ENCODE results near the gene CD300LD. TPM values are rescaled to one million over a fixed set of nuclear protein-coding genes. Genes with fewer than 3 reads are reported as not detected.

Gene CD300LD
- total and polyA plus RNA-seq, 2 experiments from 2014 or later: not detected

DNA sequence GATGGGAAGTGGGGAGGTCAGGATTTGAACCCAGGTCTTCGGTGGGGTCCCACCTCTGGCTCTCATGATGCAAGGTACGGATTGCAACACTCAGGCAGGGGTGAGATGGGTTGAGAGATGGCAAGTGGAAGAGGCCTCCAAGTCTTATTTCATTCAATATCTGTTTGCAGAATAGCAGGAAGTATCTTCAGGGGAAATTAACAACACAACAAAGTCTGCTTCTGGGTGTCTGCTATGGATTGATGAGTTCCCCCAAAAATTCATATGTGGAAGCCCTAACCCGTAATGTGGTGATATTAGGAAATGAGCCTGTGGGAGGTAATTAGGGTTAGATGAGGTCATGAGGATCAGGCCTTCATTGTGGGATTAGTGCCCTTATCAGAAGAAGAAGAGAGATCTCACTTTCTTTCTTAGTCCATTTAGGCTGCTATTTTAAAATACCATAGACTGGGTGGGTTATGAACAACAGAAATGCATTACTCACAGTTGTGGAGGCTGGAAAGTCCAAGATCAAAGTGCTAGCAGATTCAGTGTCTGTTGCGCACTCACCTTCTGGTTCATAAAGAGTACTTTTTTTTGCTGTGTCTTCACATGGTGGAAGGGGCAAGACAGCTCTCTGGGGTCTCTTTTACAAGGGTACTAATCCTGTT lies 20.3 kb downstream of the CD300LD start:
- Histone ChIP-seq H3K36me3 (ENCODE audit: insufficient read depth) (no peaks in the 10 kb centered on the region), H3K4me1 (ENCODE audit: insufficient read depth) (no peaks in the 10 kb centered on the region), H3F3A (replicated peaks; ENCODE audit: low read depth) (0 out of 2 replicates have a peak, but pooled peaks cover 3% of the 10 kb centered on the region), H3K9me2 (ENCODE audit: insufficient read depth) (no peaks in the 10 kb centered on the region), H3K27ac (ENCODE audit: low read depth) (no peak overlapping the region), H4K20me1 (replicated peaks; ENCODE audit: insufficient read depth) (no peaks in the 10 kb centered on the region), H2AFZ (no peak overlapping the region), H3K79me2 (replicated peaks; ENCODE audit: insufficient read depth) (no peaks in the 10 kb centered on the region), H3K27me3 (ENCODE audit: insufficient read depth) (no peaks in the 10 kb centered on the region), H3K4me2 (no peak overlapping the region), H3K4me3 (no peak overlapping the region)
- Mint-ChIP-seq H3K4me3 (no peak overlapping the region), H3K36me3 (ENCODE audit: low read depth) (no peaks in the 10 kb centered on the region; the same call in 2 of the 3 replicates), H3K4me1 (peaks cover 5% of the 10 kb centered on the region; the same call in 1 of the 3 replicates), H3K9me3 (no peaks in the 10 kb centered on the region; the same call in 2 of the 3 replicates), H3K27me3 (ENCODE audit: insufficient read depth, low read depth, poor library complexity) (peaks cover 2% of the 10 kb centered on the region), H3K27ac (no peak overlapping the region)
- DNase-seq (ENCODE audit: low spot score) (no peak), ATAC-seq (no peak)
- TF ChIP-seq NANOG (IDR thresholded peaks at IDR 0.05; ENCODE audit: borderline replicate concordance) (no peak), EZH2phosphoT487 (IDR thresholded peaks at IDR 0.05; ENCODE audit: unreplicated experiment) (no peak), STAT1 (IDR thresholded peaks at IDR 0.05; ENCODE audit: unreplicated experiment) (no peak), ZNF331 (CRISPR knock-in tag; IDR thresholded peaks at IDR 0.05; ENCODE audit: low read depth) (no peak), CREB1 (CRISPR knock-in tag; IDR thresholded peaks at IDR 0.05; ENCODE audit: low read depth) (no peak), ZNF114 (CRISPR knock-in tag; IDR thresholded peaks at IDR 0.05) (no peak), EZH2 (IDR thresholded peaks at IDR 0.05; ENCODE audit: low read depth, unreplicated experiment) (no peak), POLR2AphosphoS5 (IDR thresholded peaks at IDR 0.05; ENCODE audit: low read depth) (no peak), JUNB (IDR thresholded peaks at IDR 0.05; ENCODE audit: unreplicated experiment) (no peak)
- TF ChIP-seq, protein P1, sequence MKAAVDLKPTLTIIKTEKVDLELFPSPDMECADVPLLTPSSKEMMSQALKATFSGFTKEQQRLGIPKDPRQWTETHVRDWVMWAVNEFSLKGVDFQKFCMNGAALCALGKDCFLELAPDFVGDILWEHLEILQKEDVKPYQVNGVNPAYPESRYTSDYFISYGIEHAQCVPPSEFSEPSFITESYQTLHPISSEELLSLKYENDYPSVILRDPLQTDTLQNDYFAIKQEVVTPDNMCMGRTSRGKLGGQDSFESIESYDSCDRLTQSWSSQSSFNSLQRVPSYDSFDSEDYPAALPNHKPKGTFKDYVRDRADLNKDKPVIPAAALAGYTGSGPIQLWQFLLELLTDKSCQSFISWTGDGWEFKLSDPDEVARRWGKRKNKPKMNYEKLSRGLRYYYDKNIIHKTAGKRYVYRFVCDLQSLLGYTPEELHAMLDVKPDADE (IDR thresholded peaks at IDR 0.05): no peak
- TF ChIP-seq, protein P2, sequence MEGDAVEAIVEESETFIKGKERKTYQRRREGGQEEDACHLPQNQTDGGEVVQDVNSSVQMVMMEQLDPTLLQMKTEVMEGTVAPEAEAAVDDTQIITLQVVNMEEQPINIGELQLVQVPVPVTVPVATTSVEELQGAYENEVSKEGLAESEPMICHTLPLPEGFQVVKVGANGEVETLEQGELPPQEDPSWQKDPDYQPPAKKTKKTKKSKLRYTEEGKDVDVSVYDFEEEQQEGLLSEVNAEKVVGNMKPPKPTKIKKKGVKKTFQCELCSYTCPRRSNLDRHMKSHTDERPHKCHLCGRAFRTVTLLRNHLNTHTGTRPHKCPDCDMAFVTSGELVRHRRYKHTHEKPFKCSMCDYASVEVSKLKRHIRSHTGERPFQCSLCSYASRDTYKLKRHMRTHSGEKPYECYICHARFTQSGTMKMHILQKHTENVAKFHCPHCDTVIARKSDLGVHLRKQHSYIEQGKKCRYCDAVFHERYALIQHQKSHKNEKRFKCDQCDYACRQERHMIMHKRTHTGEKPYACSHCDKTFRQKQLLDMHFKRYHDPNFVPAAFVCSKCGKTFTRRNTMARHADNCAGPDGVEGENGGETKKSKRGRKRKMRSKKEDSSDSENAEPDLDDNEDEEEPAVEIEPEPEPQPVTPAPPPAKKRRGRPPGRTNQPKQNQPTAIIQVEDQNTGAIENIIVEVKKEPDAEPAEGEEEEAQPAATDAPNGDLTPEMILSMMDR (conservative IDR thresholded peaks at IDR 0.05; ENCODE audit: low read depth in 2 of 2): no peak
- TF ChIP-seq, protein P3, sequence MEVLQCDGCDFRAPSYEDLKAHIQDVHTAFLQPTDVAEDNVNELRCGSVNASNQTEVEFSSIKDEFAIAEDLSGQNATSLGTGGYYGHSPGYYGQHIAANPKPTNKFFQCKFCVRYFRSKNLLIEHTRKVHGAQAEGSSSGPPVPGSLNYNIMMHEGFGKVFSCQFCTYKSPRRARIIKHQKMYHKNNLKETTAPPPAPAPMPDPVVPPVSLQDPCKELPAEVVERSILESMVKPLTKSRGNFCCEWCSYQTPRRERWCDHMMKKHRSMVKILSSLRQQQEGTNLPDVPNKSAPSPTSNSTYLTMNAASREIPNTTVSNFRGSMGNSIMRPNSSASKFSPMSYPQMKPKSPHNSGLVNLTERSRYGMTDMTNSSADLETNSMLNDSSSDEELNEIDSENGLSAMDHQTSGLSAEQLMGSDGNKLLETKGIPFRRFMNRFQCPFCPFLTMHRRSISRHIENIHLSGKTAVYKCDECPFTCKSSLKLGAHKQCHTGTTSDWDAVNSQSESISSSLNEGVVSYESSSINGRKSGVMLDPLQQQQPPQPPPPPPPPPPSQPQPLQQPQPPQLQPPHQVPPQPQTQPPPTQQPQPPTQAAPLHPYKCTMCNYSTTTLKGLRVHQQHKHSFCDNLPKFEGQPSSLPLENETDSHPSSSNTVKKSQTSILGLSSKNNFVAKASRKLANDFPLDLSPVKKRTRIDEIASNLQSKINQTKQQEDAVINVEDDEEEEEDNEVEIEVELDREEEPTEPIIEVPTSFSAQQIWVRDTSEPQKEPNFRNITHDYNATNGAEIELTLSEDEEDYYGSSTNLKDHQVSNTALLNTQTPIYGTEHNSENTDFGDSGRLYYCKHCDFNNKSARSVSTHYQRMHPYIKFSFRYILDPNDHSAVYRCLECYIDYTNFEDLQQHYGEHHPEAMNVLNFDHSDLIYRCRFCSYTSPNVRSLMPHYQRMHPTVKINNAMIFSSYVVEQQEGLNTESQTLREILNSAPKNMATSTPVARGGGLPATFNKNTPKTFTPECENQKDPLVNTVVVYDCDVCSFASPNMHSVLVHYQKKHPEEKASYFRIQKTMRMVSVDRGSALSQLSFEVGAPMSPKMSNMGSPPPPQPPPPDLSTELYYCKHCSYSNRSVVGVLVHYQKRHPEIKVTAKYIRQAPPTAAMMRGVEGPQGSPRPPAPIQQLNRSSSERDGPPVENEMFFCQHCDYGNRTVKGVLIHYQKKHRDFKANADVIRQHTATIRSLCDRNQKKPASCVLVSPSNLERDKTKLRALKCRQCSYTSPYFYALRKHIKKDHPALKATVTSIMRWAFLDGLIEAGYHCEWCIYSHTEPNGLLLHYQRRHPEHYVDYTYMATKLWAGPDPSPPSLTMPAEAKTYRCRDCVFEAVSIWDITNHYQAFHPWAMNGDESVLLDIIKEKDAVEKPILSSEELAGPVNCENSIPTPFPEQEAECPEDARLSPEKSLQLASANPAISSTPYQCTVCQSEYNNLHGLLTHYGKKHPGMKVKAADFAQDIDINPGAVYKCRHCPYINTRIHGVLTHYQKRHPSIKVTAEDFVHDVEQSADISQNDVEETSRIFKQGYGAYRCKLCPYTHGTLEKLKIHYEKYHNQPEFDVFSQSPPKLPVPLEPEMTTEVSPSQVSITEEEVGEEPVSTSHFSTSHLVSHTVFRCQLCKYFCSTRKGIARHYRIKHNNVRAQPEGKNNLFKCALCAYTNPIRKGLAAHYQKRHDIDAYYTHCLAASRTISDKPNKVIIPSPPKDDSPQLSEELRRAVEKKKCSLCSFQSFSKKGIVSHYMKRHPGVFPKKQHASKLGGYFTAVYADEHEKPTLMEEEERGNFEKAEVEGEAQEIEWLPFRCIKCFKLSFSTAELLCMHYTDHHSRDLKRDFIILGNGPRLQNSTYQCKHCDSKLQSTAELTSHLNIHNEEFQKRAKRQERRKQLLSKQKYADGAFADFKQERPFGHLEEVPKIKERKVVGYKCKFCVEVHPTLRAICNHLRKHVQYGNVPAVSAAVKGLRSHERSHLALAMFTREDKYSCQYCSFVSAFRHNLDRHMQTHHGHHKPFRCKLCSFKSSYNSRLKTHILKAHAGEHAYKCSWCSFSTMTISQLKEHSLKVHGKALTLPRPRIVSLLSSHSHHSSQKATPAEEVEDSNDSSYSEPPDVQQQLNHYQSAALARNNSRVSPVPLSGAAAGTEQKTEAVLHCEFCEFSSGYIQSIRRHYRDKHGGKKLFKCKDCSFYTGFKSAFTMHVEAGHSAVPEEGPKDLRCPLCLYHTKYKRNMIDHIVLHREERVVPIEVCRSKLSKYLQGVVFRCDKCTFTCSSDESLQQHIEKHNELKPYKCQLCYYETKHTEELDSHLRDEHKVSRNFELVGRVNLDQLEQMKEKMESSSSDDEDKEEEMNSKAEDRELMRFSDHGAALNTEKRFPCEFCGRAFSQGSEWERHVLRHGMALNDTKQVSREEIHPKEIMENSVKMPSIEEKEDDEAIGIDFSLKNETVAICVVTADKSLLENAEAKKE (CRISPR knock-in tag; IDR thresholded peaks at IDR 0.05): no peak

All from GM23338 (cell line).